ENCODE measurements around the gene AKAP6.

Gene AKAP6

DNA sequence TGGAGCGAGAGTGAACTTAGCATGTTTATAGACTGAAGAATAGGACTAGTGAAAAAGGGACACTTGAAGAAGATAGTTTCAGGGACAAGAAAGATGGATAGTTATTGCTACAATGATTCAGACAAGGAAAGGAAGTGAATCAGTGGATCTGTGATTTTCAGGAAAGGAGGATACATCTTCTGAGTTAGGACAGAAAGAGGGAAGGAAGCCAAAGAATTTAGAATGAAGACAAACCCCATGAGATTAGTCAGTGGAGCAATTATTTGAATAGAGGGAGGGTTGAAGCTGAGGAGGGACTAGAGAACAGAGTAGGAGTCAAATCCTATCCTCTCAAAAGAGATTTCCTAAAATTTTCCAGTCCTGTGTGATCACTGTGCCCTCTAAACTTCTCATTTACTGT is 282.7 kb downstream of the AKAP6 start:
- Histone ChIP-seq H3K9me3 (ENCODE audit: control insufficient read depth, insufficient read depth, low read length) (no peaks in the 10 kb centered on the region), H3K27me3 (ENCODE audit: control insufficient read depth, low read length) (no peaks in the 10 kb centered on the region), H3K27ac (ENCODE audit: low read depth, low read length) (no peak overlapping the region), H3F3A (ENCODE audit: control insufficient read depth, insufficient read depth) (no peaks in the 10 kb centered on the region), H3K4me1 (ENCODE audit: control insufficient read depth, low read length) (no peaks in the 10 kb centered on the region), H4K20me1 (ENCODE audit: control insufficient read depth, insufficient read depth, low read depth, low read length) (no peaks in the 10 kb centered on the region), H3K4me2 (ENCODE audit: low read length) (no peak overlapping the region), H3K4me3 (ENCODE audit: low read length) (no peak overlapping the region), H3K79me2 (ENCODE audit: control insufficient read depth, low read length) (no peaks in the 10 kb centered on the region), H3K36me3 (ENCODE audit: control insufficient read depth, low read length) (no peaks in the 10 kb centered on the region), H3K9me2 (replicated peaks; ENCODE audit: control insufficient read depth, low read length) (no peaks in the 10 kb centered on the region; the same call in 1 of the 2 replicates)
- TF ChIP-seq, protein P1, sequence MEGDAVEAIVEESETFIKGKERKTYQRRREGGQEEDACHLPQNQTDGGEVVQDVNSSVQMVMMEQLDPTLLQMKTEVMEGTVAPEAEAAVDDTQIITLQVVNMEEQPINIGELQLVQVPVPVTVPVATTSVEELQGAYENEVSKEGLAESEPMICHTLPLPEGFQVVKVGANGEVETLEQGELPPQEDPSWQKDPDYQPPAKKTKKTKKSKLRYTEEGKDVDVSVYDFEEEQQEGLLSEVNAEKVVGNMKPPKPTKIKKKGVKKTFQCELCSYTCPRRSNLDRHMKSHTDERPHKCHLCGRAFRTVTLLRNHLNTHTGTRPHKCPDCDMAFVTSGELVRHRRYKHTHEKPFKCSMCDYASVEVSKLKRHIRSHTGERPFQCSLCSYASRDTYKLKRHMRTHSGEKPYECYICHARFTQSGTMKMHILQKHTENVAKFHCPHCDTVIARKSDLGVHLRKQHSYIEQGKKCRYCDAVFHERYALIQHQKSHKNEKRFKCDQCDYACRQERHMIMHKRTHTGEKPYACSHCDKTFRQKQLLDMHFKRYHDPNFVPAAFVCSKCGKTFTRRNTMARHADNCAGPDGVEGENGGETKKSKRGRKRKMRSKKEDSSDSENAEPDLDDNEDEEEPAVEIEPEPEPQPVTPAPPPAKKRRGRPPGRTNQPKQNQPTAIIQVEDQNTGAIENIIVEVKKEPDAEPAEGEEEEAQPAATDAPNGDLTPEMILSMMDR (IDR thresholded peaks at IDR 0.05; ENCODE audit: low read depth, low read length, poor library complexity, severe bottlenecking) = no peak
- no peak for TF ChIP-seq EZH2phosphoT487 (IDR thresholded peaks at IDR 0.05; ENCODE audit: borderline replicate concordance, low read length)

DNA sequence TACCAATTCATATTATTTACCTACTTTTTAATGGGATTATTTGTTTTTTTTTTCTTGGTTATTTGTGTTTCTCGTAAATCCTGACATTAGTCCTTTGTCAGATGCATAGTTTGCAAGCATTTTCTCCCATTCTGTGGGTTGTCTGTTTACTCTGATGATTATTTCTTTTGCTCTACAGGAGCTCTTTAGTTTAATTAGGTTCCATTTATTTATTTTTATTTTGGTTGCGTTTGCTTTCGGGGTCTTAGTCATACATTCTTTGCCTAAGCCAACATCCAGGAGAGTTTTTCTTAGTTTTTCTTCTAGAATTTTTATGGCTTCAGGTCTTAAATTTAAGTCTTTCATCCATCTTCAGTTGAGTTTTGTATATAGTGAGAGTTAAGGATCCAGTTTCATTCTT is 289.9 kb downstream of the AKAP6 start:
- H3K79me2 ChIP-seq (ENCODE audit: control insufficient read depth, low read length) = no peaks in the 10 kb centered on the region
- H3K9me3 ChIP-seq (ENCODE audit: control insufficient read depth, insufficient read depth, low read length) = no peaks in the 10 kb centered on the region
- H3K4me1 ChIP-seq (ENCODE audit: control insufficient read depth, low read length) = no peaks in the 10 kb centered on the region
- H3F3A ChIP-seq (ENCODE audit: control insufficient read depth, insufficient read depth) = no peaks in the 10 kb centered on the region
- H3K27me3 ChIP-seq (ENCODE audit: control insufficient read depth, low read length) = no peaks in the 10 kb centered on the region
- no peak overlapping the region for H3K4me2 ChIP-seq (ENCODE audit: low read length)
- no peak for TF ChIP-seq EZH2phosphoT487 (IDR thresholded peaks at IDR 0.05; ENCODE audit: borderline replicate concordance, low read length)
- TF ChIP-seq, protein P1 (IDR thresholded peaks at IDR 0.05; ENCODE audit: low read depth, low read length, poor library complexity, severe bottlenecking) = no peak
- no peaks in the 10 kb centered on the region for H4K20me1 ChIP-seq (ENCODE audit: control insufficient read depth, insufficient read depth, low read depth, low read length)
- no peak overlapping the region for H3K27ac ChIP-seq (ENCODE audit: low read depth, low read length)
- H3K4me3 ChIP-seq (ENCODE audit: low read length) = no peak overlapping the region
- H3K36me3 ChIP-seq (ENCODE audit: control insufficient read depth, low read length) = no peaks in the 10 kb centered on the region
- H3K9me2 ChIP-seq (replicated peaks; ENCODE audit: control insufficient read depth, low read length) = no peaks in the 10 kb centered on the region

DNA sequence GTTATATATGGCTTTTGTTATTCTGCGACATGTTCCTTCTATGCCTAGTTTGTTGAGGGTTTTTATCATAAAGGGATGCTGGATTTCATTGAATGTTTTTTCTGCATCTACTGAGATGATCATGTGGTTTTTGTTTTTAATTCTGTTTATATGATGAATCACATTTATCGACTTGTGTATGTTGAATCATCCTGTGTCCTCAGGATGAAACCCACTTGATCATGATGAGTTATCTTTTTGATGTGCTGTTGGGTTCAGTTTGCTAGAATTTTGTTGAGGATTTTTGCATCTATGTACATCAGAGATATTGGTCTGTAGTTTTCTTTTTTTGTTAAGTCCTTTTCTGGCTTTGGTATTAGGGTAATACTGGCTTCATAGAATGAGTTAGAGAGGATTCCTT is 291.2 kb downstream of the AKAP6 start:
- Histone ChIP-seq H3K4me2 (ENCODE audit: low read length) (no peak overlapping the region), H3K4me1 (ENCODE audit: control insufficient read depth, low read length) (no peaks in the 10 kb centered on the region), H3K4me3 (ENCODE audit: low read length) (no peak overlapping the region), H4K20me1 (ENCODE audit: control insufficient read depth, insufficient read depth, low read depth, low read length) (no peaks in the 10 kb centered on the region), H3F3A (ENCODE audit: control insufficient read depth, insufficient read depth) (no peaks in the 10 kb centered on the region), H3K9me2 (replicated peaks; ENCODE audit: control insufficient read depth, low read length) (no peaks in the 10 kb centered on the region), H3K27me3 (ENCODE audit: control insufficient read depth, low read length) (no peaks in the 10 kb centered on the region), H3K27ac (ENCODE audit: low read depth, low read length) (no peak overlapping the region), H3K36me3 (ENCODE audit: control insufficient read depth, low read length) (no peaks in the 10 kb centered on the region), H3K9me3 (ENCODE audit: control insufficient read depth, insufficient read depth, low read length) (no peaks in the 10 kb centered on the region), H3K79me2 (ENCODE audit: control insufficient read depth, low read length) (no peaks in the 10 kb centered on the region)
- TF ChIP-seq, protein P1 (IDR thresholded peaks at IDR 0.05; ENCODE audit: low read depth, low read length, poor library complexity, severe bottlenecking) = no peak
- TF ChIP-seq EZH2phosphoT487 (IDR thresholded peaks at IDR 0.05; ENCODE audit: borderline replicate concordance, low read length) = no peak

DNA sequence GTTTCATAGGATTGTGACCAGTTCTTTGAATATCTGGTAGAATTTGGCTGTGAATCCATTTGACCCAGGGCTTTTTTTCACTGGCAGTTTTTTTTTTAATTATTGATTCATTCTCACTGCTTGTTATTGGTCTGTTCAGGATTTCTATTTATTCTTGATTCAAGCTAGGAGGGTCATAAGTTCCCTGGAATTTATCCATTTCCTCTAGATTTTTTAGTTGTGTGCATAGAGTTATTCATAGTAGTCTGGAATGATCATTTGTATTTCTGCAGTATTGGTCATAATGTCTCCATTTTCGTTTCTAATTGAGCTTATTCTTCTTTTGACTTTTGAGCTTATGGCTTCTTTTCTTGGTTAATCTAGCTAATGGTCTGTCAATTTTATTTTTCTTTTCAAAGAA is 291.6 kb downstream of the AKAP6 start:
- Histone ChIP-seq H3K9me2 (replicated peaks; ENCODE audit: control insufficient read depth, low read length) (no peaks in the 10 kb centered on the region), H4K20me1 (ENCODE audit: control insufficient read depth, insufficient read depth, low read depth, low read length) (no peaks in the 10 kb centered on the region), H3K27me3 (ENCODE audit: control insufficient read depth, low read length) (no peaks in the 10 kb centered on the region), H3K36me3 (ENCODE audit: control insufficient read depth, low read length) (no peaks in the 10 kb centered on the region), H3F3A (ENCODE audit: control insufficient read depth, insufficient read depth) (no peaks in the 10 kb centered on the region), H3K79me2 (ENCODE audit: control insufficient read depth, low read length) (no peaks in the 10 kb centered on the region), H3K4me2 (ENCODE audit: low read length) (no peak overlapping the region), H3K4me3 (ENCODE audit: low read length) (no peak overlapping the region), H3K27ac (ENCODE audit: low read depth, low read length) (no peak overlapping the region), H3K4me1 (ENCODE audit: control insufficient read depth, low read length) (no peaks in the 10 kb centered on the region), H3K9me3 (ENCODE audit: control insufficient read depth, insufficient read depth, low read length) (no peaks in the 10 kb centered on the region)
- no peak for TF ChIP-seq EZH2phosphoT487 (IDR thresholded peaks at IDR 0.05; ENCODE audit: borderline replicate concordance, low read length)
- TF ChIP-seq, protein P1 (IDR thresholded peaks at IDR 0.05; ENCODE audit: low read depth, low read length, poor library complexity, severe bottlenecking) = no peak
